HEK293 (cell line): ENCODE results near the gene TBC1D19.

Experiments
- GLI2 ChIP-seq: fragments of 450-650 bp; formaldehyde crosslinking; IDR thresholded peaks from 2 replicates; pipeline ENCODE4; 2017; ENCODE audit warnings: missing biosample characterization, missing genetic modification characterization, low read depth, borderline replicate concordance
- ZNF274 ChIP-seq, 2 experiments: fragments of 200-500 bp in 1 of 2; fragments of 450-650 bp in 1 of 2; sonication (Bioruptor generic) in 1 of 2; formaldehyde crosslinking in 1 of 2; IDR thresholded peaks; 2 replicates each; pipeline versions ENCODE4 v1.5.1 to v1.6.1; 2014 to 2016; ENCODE audit warnings: borderline replicate concordance in 1 of 2, inconsistent platforms in 1 of 2, low read length in 1 of 2, missing biosample characterization in 1 of 2, missing genetic modification characterization in 1 of 2
- ZNF571 ChIP-seq: fragments of 450-650 bp; formaldehyde crosslinking; IDR thresholded peaks from 2 replicates; pipeline ENCODE4 v1.5.0; 2017; ENCODE audit warnings: missing biosample characterization, missing genetic modification characterization
- ZNF639 ChIP-seq: fragments of 450-650 bp; formaldehyde crosslinking; IDR thresholded peaks from 2 replicates; pipeline ENCODE4 v1.5.1; 2016; ENCODE audit warnings: missing biosample characterization, missing genetic modification characterization
- TF ChIP-seq, protein P1 (sequence below): fragments of 450-650 bp; formaldehyde crosslinking; IDR thresholded peaks from 2 replicates; pipeline ENCODE4 v1.5.1; 2016; ENCODE audit warnings: missing biosample characterization, missing genetic modification characterization
- TF ChIP-seq, protein P2 (sequence below): fragments of 450-650 bp; formaldehyde crosslinking; IDR thresholded peaks from 2 replicates; pipeline ENCODE4 v1.5.1; 2017; ENCODE audit warnings: missing biosample characterization, missing genetic modification characterization

DNA sequence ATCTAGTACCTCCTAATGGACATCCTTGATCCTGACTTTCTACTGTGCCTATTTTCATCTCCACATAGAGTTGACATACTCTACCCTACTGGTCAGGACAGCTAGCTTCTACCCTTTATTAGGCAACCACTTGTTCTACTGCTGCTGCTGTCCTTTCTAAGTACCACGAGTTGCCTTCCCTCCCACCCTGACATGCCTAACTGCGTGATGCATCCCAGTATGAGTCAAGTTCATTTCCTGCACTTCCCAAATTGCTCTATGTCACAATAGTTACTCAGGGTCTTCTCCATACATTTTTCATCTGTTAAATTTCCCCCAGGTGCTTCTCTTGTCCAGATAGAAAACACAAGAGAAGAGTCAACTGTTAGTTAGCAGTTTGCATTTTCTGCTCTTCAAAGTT lies 133.4 kb downstream of the TBC1D19 start:
- TF ChIP-seq, protein P1, sequence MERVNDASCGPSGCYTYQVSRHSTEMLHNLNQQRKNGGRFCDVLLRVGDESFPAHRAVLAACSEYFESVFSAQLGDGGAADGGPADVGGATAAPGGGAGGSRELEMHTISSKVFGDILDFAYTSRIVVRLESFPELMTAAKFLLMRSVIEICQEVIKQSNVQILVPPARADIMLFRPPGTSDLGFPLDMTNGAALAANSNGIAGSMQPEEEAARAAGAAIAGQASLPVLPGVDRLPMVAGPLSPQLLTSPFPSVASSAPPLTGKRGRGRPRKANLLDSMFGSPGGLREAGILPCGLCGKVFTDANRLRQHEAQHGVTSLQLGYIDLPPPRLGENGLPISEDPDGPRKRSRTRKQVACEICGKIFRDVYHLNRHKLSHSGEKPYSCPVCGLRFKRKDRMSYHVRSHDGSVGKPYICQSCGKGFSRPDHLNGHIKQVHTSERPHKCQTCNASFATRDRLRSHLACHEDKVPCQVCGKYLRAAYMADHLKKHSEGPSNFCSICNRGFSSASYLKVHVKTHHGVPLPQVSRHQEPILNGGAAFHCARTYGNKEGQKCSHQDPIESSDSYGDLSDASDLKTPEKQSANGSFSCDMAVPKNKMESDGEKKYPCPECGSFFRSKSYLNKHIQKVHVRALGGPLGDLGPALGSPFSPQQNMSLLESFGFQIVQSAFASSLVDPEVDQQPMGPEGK (tag by site-specific recombination) = no peak
- TF ChIP-seq GLI2 (tag by site-specific recombination) = no peak
- TF ChIP-seq ZNF639 (tag by site-specific recombination) = no peak
- TF ChIP-seq ZNF571 (tag by site-specific recombination) = no peak
- TF ChIP-seq, protein P2, sequence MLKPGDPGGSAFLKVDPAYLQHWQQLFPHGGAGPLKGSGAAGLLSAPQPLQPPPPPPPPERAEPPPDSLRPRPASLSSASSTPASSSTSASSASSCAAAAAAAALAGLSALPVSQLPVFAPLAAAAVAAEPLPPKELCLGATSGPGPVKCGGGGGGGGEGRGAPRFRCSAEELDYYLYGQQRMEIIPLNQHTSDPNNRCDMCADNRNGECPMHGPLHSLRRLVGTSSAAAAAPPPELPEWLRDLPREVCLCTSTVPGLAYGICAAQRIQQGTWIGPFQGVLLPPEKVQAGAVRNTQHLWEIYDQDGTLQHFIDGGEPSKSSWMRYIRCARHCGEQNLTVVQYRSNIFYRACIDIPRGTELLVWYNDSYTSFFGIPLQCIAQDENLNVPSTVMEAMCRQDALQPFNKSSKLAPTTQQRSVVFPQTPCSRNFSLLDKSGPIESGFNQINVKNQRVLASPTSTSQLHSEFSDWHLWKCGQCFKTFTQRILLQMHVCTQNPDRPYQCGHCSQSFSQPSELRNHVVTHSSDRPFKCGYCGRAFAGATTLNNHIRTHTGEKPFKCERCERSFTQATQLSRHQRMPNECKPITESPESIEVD (tag by site-specific recombination) = no peak
- no peak for TF ChIP-seq ZNF274 (IDR thresholded peaks at IDR 0.05; ENCODE audit: low read length)
- TF ChIP-seq ZNF274 (tag by site-specific recombination; IDR thresholded peaks at IDR 0.05; ENCODE audit: borderline replicate concordance) = no peak
